ENCODE results near the gene CPXM2. TPM values are rescaled to one million over a fixed set of nuclear protein-coding genes. Genes with fewer than 3 reads are reported as not detected.
"Not testable (repeated sequence)": the region's sequence is repeated elsewhere in the genome, so short reads cannot be mapped to it uniquely, and the experiment has no call there.

CPXM2 gene
- total RNA-seq, 1 donor from 2014 or later = 0.14 TPM

DNA sequence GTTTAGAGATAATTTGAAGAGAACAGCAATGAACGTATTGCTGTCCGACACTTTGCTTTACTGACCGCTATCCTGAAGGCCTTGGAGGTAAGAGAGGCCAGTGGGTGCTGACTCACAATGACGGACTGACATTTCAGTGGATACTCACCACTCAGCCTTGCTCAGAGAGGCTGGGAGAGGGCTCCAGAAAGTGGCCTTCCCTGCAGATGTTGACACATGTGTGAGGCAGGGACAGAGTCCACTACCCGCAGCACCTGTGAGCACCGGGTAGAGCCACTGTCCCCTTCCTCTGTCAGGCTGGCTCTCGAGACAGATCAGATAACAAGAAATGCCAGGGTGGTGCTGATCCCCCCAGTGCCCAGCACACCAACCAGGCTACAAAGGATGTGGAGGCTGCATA is 150.5 kb downstream of the CPXM2 start:
- peaks cover 18% of the 10 kb centered on the region for H3K27me3 Mint-ChIP-seq
- no peaks in the 10 kb centered on the region for H3K36me3 Mint-ChIP-seq (ENCODE audit: insufficient read depth)
- H3K9me3 Mint-ChIP-seq (ENCODE audit: low read depth) = no peaks in the 10 kb centered on the region
- no peak overlapping the region for H3K4me3 Mint-ChIP-seq (ENCODE audit: low read depth)
- no peaks in the 10 kb centered on the region for H3K4me1 Mint-ChIP-seq (ENCODE audit: low read depth)
- H3K27ac Mint-ChIP-seq = no peak overlapping the region
- DNase-seq (ENCODE audit: low spot score, unreplicated experiment) = no peak
- TF ChIP-seq, protein P1, sequence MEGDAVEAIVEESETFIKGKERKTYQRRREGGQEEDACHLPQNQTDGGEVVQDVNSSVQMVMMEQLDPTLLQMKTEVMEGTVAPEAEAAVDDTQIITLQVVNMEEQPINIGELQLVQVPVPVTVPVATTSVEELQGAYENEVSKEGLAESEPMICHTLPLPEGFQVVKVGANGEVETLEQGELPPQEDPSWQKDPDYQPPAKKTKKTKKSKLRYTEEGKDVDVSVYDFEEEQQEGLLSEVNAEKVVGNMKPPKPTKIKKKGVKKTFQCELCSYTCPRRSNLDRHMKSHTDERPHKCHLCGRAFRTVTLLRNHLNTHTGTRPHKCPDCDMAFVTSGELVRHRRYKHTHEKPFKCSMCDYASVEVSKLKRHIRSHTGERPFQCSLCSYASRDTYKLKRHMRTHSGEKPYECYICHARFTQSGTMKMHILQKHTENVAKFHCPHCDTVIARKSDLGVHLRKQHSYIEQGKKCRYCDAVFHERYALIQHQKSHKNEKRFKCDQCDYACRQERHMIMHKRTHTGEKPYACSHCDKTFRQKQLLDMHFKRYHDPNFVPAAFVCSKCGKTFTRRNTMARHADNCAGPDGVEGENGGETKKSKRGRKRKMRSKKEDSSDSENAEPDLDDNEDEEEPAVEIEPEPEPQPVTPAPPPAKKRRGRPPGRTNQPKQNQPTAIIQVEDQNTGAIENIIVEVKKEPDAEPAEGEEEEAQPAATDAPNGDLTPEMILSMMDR (IDR thresholded peaks at IDR 0.05; ENCODE audit: unreplicated experiment) = no peak

DNA sequence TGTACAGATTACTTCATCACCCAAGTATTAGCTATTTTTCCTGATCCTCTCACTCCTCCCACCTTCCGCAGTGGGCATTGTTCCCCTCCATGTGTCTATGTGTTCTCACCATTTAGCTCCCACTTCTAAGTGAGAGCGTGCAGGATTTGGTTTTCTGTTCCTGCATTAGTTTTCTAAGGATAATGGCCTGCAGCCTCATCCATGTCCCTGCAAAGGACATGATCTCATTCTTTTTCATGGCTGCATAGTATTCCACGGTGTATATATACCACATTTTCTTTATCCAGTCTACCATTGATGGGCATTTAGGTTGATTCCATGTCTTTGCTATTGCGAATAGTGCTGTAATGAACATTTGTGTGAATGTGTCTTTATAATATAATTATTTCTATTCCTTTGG is 154.7 kb downstream of the CPXM2 start:
- H3K4me1 Mint-ChIP-seq (ENCODE audit: low read depth); H3K27me3 Mint-ChIP-seq; H3K4me3 Mint-ChIP-seq (ENCODE audit: low read depth); H3K36me3 Mint-ChIP-seq (ENCODE audit: insufficient read depth); H3K9me3 Mint-ChIP-seq (ENCODE audit: low read depth); H3K27ac Mint-ChIP-seq; DNase-seq (ENCODE audit: low spot score, unreplicated experiment): not testable (repeated sequence)

DNA sequence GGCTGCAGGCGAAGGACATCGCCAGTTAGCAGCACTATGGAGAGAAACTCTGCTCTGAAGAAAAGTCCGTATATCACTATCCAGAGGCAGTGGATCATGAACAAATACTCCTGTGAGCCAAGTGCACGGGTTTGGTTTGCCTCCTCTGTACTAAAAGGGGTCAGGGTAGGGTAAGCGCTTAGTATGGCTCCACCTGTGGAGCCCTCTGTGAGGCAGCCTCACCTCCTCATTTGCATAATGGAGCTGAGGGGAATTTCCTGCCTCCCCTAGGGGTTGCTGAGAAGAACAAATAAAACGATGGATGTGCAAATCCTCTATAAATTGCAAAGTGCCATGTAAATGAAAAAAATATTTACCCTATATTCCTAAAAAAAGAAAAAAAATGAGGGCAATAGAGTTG is 162.1 kb downstream of the CPXM2 start:
- no peak for DNase-seq (ENCODE audit: low spot score, unreplicated experiment)
- Mint-ChIP-seq H3K27me3 (no peaks in the 10 kb centered on the region), H3K9me3 (ENCODE audit: low read depth) (no peaks in the 10 kb centered on the region), H3K4me1 (ENCODE audit: low read depth) (no peaks in the 10 kb centered on the region), H3K4me3 (ENCODE audit: low read depth) (no peak overlapping the region), H3K27ac (no peak overlapping the region), H3K36me3 (ENCODE audit: insufficient read depth) (no peaks in the 10 kb centered on the region)
- TF ChIP-seq, protein P1 (IDR thresholded peaks at IDR 0.05; ENCODE audit: unreplicated experiment) = no peak

DNA sequence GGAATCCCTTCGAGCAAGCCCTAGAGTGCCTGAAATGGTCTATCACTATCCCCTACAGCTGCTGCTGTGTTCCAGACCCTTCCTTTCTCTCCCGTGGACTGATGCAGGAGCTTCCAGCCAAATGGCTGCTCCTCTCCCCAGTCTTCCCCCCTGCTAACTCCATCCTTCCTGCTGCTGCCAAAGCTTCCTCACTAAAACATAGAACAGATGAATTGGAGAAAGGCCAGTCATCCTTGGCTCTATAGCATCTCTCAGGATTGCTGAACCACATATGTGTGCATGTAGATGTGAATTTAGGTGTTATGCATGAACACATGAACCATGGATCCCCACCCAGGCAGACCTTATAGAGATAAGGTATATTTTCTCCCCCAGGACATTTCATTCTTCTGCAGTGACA is 164.8 kb downstream of the CPXM2 start:
- no peak for DNase-seq (ENCODE audit: low spot score, unreplicated experiment)
- Mint-ChIP-seq H3K36me3 (ENCODE audit: insufficient read depth) (no peaks in the 10 kb centered on the region), H3K9me3 (ENCODE audit: low read depth) (no peaks in the 10 kb centered on the region), H3K4me3 (ENCODE audit: low read depth) (no peak overlapping the region), H3K4me1 (ENCODE audit: low read depth) (no peaks in the 10 kb centered on the region), H3K27me3 (peaks cover 4% of the 10 kb centered on the region), H3K27ac (no peak overlapping the region)
- TF ChIP-seq, protein P1 (IDR thresholded peaks at IDR 0.05; ENCODE audit: unreplicated experiment) = no peak

DNA sequence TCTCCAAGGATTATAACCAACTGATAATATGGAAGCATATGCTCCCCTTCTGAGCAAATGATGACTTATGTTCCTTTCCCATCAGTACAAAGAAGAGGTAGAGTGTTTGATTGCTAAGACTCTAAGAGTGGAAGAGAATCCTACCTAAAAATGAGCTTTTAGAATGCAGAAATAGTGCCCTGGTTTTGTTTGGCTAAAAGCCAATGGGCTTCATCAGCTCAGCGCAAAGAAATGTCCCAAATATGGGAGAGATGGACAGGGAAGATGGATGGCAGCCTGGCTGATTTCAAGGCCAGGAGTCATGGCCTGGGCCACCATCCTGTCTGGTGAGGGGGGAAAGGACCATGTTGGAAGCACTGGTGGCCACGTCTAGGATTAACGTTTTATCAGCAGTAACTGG is 165.2 kb downstream of the CPXM2 start:
- no peaks in the 10 kb centered on the region for H3K4me1 Mint-ChIP-seq (ENCODE audit: low read depth)
- no peaks in the 10 kb centered on the region for H3K36me3 Mint-ChIP-seq (ENCODE audit: insufficient read depth)

DNA sequence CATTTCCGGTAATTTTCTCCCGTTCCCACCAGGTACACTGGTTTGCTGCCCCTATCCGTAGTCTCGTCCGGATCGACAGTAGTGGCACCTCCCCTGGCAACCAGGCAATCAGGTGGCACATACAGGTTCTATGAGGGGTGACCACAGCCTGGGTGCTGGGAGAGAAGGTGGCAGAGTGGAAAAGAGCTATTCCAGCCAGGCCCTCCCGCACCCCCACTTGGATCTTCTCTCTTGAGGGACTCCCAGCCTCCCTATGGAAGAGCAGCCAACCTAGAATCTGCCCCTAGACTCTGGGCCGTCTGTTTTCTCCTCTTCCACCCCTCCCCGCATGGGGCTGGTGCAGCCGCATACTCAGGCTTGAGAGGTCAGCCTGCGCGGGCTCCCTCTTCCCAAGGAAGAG is 166.9 kb downstream of the CPXM2 start:
- Mint-ChIP-seq H3K9me3 (ENCODE audit: low read depth) (no peaks in the 10 kb centered on the region), H3K4me1 (ENCODE audit: low read depth) (no peaks in the 10 kb centered on the region), H3K27me3 (peaks cover 12% of the 10 kb centered on the region), H3K4me3 (ENCODE audit: low read depth) (no peak overlapping the region), H3K27ac (no peak overlapping the region), H3K36me3 (ENCODE audit: insufficient read depth) (no peaks in the 10 kb centered on the region)
- DNase-seq (ENCODE audit: low spot score, unreplicated experiment) = no peak
- TF ChIP-seq, protein P1 (IDR thresholded peaks at IDR 0.05; ENCODE audit: unreplicated experiment) = no peak

More for the DNA sequence above, 165.2 kb downstream of the CPXM2 start:
- no peak overlapping the region for H3K27ac Mint-ChIP-seq
- no peaks in the 10 kb centered on the region for H3K9me3 Mint-ChIP-seq (ENCODE audit: low read depth)
- H3K4me3 Mint-ChIP-seq (ENCODE audit: low read depth) = no peak overlapping the region
- DNase-seq (ENCODE audit: low spot score, unreplicated experiment) = no peak
- TF ChIP-seq, protein P1 (IDR thresholded peaks at IDR 0.05; ENCODE audit: unreplicated experiment) = no peak
- peaks cover 6% of the 10 kb centered on the region for H3K27me3 Mint-ChIP-seq
